Skeletal muscle cell (primary cell): Measurements from ENCODE around the gene MIOS.

Experiments used
- DNase-seq: peaks from one replicate; pipeline ENCODE4 v3.0.0-alpha.2; 2010; ENCODE audit warnings: low read depth
- H3K4me3 ChIP-seq: 2 replicates; pipeline ENCODE4 v1.5.1; 2011; ENCODE audit warnings: low read depth, mild to moderate bottlenecking, control low read depth, low read length, moderate library complexity

Gene MIOS

DNA sequence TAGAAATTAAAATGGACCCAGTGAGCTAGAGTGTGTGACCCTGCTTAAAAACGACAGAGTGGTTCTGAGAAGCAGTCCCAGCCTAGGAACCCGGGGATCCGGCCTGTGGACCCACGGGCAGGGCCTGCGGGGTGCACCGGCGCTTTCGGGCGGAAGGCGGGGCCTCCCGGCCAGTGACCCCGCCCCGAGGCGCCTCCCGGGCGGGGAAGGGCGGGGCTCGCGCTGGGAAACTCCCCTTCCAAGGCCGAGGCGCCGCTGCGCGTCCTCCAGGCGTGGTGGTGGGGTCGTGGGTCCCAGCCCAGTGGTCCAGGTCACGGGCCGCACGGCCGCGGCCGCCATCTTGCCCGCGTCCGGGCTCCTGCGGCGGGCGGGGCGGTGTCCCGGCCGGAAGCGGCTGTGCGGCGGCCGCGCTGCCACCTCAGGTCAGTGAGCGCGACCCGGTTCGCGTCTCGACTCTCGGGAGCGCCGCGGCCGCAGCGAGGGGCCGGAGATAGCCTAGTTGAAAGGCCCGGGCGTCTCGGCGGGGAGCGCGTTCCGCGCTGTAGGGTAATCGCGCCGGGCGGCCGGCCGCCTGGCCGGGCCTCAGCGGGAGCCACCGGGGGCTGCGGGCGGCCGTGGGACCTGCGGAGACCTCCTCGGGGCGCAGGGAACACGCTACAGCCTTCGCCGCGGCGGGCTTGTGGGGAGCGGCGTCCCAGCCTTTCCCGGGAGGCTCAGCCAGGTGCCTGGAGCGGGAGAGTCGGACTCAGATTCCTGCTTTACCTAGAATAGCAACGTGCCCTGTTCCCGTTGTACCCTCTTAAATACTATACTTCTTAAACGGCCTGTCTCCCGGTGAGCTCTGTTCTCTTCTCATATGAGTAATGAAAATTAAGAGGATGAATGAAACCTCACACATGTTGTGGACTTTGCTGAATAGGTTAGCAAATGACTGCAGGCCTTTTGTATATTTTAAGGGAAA lies at the start of gene MIOS:
Gene MIOS (plus strand): TSS at position 234 of the 961 bp plus-strand sequence. CDS start 5,592 bp downstream, outside the sequence.
- no peak for DNase-seq
- H3K4me3 ChIP-seq, result peak within 1 kb of the TSS; percentile 58

DNA sequence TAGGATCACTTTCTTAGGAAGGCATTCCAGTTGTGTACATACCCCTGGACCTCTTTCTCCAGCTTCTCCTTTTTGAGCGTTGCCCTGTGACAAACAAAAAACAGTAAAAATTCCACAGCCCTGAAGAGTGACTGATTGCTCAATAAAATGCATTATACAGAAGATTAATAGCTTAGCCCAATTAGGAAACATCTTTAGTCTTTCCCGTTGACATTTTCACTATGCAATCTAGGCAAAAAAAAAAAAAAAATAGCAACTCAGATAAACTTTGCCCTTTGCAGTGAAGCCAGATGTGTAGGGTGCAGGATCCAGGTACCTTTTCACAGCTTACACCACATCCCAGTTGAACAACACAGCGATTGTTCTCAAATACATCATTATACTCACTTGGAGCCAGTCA lies 48.9 kb upstream of the MIOS start:
- no peak for DNase-seq

DNA sequence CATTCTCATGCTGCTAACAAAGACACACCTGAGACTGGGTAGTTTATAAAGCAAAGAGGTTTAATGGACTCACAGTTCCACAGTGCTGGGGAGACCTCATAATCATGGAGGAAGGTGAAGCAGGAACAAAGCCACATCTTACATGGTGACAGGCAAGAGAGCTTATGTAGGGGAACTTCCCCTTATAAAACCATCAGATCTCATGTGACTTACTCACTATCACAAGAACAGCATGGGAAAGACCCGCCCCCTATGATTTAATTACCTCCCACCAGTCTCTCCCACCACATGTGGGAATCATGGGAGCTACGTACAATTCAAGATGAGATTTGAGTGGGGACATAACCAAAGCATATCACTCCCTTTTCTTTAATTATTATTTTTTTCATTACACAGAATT lies 47.6 kb upstream of the MIOS start:
- no peak for DNase-seq
- H3K4me3 ChIP-seq, result no peak overlapping the region

More for the DNA sequence above, 48.9 kb upstream of the MIOS start:
- no peak overlapping the region for H3K4me3 ChIP-seq

DNA sequence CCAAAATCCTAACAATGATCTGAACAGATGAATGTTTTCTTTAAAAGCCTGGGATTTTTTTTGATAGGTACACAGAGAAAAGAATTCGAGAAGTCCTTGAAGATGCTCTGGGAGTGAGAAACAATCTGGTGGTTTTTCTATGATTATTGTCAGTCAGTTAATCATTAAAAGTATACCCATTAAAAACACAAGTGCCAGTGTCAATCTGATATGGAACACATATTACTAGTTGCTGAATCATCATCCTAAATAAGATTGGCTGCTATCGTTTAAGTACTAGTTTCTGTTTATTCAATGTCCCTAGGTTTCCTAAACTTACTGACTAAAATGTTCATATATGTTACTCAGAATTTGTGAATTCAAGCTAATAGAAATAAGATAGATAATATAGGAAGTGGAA lies 47.2 kb upstream of the MIOS start:
- no peak overlapping the region for H3K4me3 ChIP-seq
- no peak for DNase-seq

DNA sequence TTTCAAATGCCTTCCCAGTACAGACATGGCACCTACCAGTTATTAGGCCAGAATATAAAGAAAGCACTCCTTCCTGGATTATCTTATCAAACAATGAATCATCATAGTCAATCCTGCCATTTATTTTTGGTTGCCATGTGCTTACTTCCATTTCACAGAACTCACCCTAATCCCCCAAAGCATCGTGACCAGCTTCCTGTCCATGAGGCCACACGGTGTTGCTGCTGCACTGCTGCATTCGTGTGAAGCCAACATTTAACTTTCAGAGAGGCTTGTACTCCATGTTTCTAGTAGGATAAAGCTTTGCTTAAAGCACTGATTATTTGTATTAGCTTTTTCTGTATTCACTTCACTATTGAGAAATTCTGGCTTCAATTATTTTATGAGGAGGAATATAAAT lies 45.4 kb upstream of the MIOS start:
- no peak overlapping the region for H3K4me3 ChIP-seq
- DNase-seq, result no peak

GRCh38 chr7:7522421-7522820 lies 44.3 kb upstream of the MIOS start:
- no peak for DNase-seq

DNA sequence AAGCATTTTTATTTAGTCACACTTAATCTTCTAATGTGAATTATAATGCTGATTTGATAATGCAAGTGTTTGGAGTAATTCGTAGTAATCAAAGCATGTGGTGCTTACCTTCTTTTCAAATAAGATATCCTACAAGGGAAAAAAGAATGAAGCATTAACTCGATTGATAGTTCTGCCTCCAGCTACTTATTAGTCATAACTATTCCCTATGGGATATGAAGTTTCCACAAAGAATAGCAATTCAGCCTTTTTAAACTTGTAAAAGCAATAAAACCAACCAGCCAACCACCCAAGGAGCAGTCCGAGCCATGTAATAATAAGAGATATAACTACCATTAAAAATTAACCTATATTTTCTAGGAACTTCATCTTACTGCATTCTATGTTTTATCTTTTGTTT lies 42.6 kb upstream of the MIOS start:
- no peak overlapping the region for H3K4me3 ChIP-seq

More at GRCh38 chr7:7522421-7522820, 44.3 kb upstream of the MIOS start:
- H3K4me3 ChIP-seq, result no peak overlapping the region

DNA sequence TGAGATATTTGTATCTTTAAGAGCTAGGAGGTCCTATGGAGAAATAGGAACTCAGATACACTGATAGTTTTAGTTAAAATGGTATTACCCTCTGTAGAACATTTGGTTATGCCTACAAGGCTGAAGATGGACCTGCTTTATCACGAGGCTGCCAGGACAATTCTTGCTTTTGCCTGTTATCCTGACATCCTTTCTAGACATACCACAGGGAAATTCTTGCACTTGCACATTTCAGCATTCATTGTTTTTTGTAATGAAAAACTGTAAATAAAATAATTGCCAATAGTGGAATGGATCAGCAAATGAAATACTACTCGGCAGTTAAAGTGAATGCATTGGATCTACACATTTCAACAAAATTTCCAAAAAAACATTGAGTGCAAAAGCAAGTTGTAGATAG lies 40.7 kb upstream of the MIOS start:
- H3K4me3 ChIP-seq, result no peak overlapping the region
- no peak for DNase-seq

More for the DNA sequence above, 42.6 kb upstream of the MIOS start:
- peak; percentile 43 for DNase-seq

DNA sequence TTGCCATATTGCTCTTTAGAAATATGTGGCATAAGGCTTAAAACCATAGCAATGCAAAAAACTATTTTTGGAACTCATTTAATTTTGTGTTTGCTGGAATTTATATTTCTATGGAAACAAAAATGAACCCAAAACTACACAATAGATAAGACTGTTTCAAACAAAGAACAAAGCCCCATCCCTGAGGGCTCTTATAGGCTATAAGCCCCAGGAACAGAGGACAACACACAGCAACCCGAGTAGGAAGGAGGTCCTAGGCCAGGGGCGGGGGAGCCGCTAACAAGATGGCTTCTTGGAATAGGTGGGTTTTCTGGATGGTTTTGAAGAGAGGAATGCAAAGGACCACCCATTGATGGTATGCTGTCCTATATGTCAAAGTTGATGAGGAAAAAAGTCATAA lies 39.6 kb upstream of the MIOS start:
- no peak overlapping the region for H3K4me3 ChIP-seq
- DNase-seq, result no peak

GRCh38 chr7:7529328-7529727 lies 37.4 kb upstream of the MIOS start:
- H3K4me3 ChIP-seq, result no peak overlapping the region
- no peak for DNase-seq

DNA sequence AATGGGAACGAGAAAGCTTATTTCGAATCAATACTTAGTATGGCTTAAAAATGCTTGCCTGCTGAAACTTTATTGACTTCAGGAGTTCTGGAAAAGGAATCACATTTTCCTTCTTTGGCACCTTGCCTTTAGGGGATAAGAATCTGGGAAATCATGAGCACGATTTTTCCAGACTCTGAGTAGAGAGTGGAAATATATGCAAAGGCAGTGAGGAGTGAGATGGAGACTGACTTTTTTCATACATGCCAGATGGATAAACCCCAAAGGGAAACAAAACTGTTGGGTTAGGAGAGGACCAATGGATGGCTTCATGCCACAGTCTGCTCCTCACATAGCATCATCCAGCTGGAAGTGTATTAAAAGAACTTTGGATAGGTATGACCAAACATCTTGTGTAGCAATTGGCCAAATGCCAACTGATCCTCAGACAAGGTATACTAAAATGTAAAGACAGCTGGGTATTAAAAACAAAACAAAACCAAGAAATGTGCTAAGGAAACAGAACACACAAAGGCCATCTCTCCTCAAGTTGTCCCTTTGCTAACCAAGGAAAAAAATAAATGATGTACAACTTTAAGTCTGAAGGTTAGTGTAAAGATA lies 32.8 kb upstream of the MIOS start:
- H3K4me3 ChIP-seq, result no peak overlapping the region
- DNase-seq, result no peak

- no peak within 1 kb of the TSS for H3K4me3 ChIP-seq
- DNase-seq, result no peak
Observed at GRCh38 chr7:7535691-7536090, 31.0 kb upstream of the MIOS start, which contains the start of gene COL28A1. TSS of gene COL28A1 (minus strand) at chr7:7535873. CDS start at chr7:7532875, 2,998 bp downstream.

DNA sequence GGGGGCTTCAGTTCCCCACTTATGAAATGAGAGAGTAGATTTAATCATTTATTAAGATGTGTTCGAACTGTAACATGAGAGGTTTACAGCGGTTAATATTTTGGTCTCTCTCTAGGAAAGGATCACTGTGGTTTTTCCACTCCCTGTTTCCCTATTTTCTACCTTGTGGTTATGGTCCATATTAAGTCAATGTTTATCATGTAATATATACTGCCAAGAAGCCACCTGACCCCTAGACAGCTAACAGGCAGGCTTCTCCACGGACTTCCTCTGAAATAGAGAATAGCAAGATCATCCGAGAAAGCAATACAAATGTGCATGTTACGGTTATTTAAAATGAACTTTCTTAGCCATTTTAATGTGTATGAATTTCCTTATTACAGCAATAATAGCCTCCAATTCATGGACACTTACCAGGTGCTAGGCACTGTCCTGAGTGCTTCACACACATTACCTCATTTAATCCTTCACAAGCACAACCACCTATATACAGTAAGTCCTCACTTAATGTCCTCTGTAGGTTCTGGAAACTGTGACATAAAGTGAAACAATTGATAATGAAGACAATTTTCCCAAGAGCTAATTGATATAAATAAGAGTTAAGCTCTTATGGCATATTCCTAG lies 30.2 kb upstream of the MIOS start:
- DNase-seq, result no peak
- H3K4me3 ChIP-seq, result no peak overlapping the region

- DNase-seq, result no peak
- no peak overlapping the region for H3K4me3 ChIP-seq
Observed at GRCh38 chr7:7537711-7538110, 29.0 kb upstream of the MIOS start.

- DNase-seq, result no peak
- H3K4me3 ChIP-seq, result no peak overlapping the region
Observed at GRCh38 chr7:7539152-7539551, 27.5 kb upstream of the MIOS start.

GRCh38 chr7:7539711-7540110 lies 27.0 kb upstream of the MIOS start:
- no peak overlapping the region for H3K4me3 ChIP-seq

GRCh38 chr7:7542251-7542835 lies 24.3 kb upstream of the MIOS start:
- no peak overlapping the region for H3K4me3 ChIP-seq
- DNase-seq, result no peak

More at GRCh38 chr7:7539711-7540110, 27.0 kb upstream of the MIOS start:
- no peak for DNase-seq

DNA sequence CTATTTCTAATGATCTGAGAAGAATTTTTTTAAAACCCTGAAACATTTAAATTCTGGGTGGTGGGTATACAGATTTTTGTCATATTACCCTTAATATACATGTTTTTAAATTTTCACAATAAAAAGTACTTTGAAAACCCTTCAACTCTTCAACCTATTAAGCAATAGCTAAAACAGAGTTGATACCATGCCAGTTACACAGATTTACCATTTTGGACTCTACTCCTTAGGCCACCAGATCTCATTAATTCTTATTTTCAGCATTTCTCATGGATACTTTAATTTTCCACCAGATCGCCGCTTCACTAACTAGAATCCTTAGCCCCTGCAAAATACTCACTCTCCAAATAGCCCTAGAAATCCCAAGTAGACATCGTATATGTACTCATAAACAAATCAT lies 18.3 kb upstream of the MIOS start:
- H3K4me3 ChIP-seq, result no peak overlapping the region
- no peak for DNase-seq

DNA sequence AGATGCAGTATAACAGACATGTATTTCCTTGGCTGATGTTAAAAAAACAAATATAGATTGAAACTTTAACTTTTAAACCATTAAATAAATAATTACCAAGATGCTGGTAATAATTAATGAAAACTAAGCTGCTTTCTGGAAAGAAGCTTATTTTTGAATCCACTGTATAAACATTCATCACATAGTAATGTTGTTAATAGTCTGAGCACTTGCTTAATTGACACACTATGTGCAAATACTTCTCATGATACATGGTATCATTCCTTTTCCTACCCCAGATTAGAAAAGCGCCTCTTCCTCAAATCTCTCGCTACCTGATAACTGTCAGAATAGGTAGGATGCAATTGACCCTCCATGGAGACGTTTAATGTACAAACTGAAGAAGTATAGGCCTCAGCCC lies 16.0 kb upstream of the MIOS start:
- no peak for DNase-seq
- H3K4me3 ChIP-seq, result no peak overlapping the region

DNA sequence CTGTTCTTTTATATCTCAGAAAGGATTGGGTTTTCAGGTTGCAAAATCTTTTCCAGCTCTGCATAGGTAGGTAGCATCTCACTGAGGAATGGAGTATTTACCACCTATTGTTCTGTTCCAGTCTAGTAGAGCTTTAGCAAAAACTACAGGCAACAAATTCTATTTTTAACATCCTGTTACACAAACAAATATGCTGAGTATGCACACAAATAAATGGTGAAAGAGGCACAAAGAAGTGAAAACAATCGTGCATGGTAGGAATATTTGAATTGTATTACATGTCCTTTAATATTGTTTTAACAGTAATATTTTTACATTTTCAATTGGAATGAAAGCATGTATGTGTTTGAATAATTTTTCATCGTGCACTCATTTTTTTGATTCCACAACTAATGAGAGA lies 14.5 kb upstream of the MIOS start:
- no peak overlapping the region for H3K4me3 ChIP-seq
- DNase-seq, result no peak
